ENCODE measurements around the gene BGN.

DNA sequence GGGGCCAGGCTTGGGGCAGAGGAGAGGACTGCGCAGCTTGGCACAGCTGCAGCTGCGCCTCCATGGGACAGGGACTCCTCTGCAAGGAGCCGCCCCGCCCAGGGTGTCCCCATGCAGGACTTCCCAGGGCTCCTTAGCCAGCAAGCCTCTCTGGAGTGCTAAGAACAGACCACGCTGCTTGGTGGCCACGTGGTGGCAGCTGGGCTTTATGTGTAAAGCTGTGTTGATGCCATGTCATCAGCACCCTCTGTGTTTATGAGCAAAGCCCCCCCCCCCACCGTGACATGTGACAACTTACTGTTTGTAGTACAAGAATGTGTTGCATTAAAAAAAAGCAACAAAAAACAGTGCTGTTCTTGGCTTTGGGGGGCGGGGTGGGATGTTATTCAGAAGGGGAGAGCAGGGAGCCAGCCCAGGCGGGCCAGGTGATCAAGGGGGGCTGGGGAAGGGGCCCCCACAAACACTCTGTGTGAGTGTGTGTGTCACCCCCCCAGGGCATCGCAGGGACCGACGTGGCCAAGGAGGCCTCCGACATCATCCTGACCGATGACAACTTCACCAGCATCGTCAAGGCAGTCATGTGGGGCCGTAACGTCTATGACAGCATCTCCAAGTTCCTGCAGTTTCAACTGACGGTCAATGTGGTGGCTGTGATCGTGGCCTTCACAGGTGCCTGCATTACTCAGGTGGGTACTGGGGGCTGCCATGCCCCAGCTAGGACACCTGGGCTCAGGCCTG, 63.0 kb downstream of the BGN start:
- TF ChIP-seq EZH2 (IDR thresholded peaks at IDR 0.05; ENCODE audit: insufficient read depth, poor library complexity, severe bottlenecking) (no peak), EZH2phosphoT487 (IDR thresholded peaks at IDR 0.05; ENCODE audit: insufficient read depth, low read depth) (no peak)

Measured in GM23248 (cell line).